Chondrocyte (in vitro differentiated cells): ENCODE results near the gene CWC15. TPM values are rescaled to one million over a fixed set of nuclear protein-coding genes. Genes with fewer than 3 reads are reported as not detected.

Experiments used
- DNase-seq: peaks from one replicate; pipeline ENCODE4 v3.0.0; 2021; ENCODE audit warnings: mixed read lengths, low spot score
- H3K27ac Mint-ChIP-seq: one replicate; pipeline ENCODE4 v1.8.0; 2021; ENCODE audit warnings: mild to moderate bottlenecking, moderate library complexity, mixed read lengths; ENCODE audit not compliant: unreplicated experiment
- H3K27me3 Mint-ChIP-seq: 2 replicates; pipeline ENCODE4 v1.8.0; 2021; ENCODE audit warnings: low read depth, mixed read lengths
- H3K36me3 Mint-ChIP-seq: 2 replicates; pipeline ENCODE4 v1.8.0; 2021; ENCODE audit warnings: low read depth, mixed read lengths
- H3K4me1 Mint-ChIP-seq: 2 replicates; pipeline ENCODE4 v1.8.0; 2021; ENCODE audit warnings: low read depth, mild to moderate bottlenecking, mixed read lengths
- H3K4me3 Mint-ChIP-seq: one replicate; pipeline ENCODE4 v1.8.0; 2021; ENCODE audit warnings: mild to moderate bottlenecking, moderate library complexity, mixed read lengths; ENCODE audit not compliant: unreplicated experiment
- H3K9me3 Mint-ChIP-seq: 2 replicates; pipeline ENCODE4 v1.8.0; 2021; ENCODE audit warnings: low read depth, mixed read lengths
- CTCF ChIP-seq: fragments of 200-600 bp; sonication (generic); IDR thresholded peaks from 2 replicates; pipeline ENCODE4 v1.5.0; 2021; ENCODE audit warnings: antibody characterized with exemption, mild to moderate bottlenecking, moderate library complexity
- total RNA-seq: library from RNA; stranded (reverse); gene quantifications from 3 replicates; pipeline ENCODE4 v1.2.1, GENCODE V29; 2021

CWC15 gene
- total RNA-seq, 1 donor from 2014 or later = 42.0 TPM

DNA sequence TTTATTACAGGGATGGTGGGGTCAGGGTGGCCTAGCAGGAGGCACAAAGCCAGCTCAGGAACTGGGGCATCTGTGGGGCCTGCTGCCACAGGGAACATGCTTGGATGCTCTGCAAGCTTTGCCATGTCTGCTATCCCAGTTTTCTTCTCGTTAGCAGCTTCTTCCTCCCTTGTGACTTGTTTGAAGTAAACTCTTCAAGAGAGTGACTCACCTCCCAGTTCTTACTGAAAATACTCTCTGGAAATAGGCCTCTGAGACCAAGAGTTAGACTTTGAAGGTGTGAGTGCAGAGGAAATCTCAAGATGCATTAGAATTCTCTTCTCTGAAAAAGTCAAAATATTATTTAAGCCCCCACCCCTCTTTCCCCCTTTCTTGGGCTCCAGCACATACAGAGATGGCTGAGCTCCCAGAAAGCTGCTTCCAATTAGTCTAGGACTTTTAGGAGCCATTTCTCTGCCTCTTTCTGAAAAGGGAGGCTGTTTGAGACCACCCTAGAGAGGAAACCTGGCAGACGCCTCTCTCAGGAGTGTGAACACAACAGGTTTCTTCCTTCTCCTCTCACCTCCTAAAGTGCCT lies 15.1 kb downstream of the CWC15 start:
- no peak for DNase-seq
- peaks cover 7% of the 10 kb centered on the region for H3K36me3 Mint-ChIP-seq
- peaks cover 6% of the 10 kb centered on the region for H3K4me1 Mint-ChIP-seq
- peak overlapping the region; percentile 4 for H3K27ac Mint-ChIP-seq
- no peak for TF ChIP-seq CTCF
- H3K9me3 Mint-ChIP-seq = peaks cover 3% of the 10 kb centered on the region
- H3K4me3 Mint-ChIP-seq = no peak overlapping the region
- no peaks in the 10 kb centered on the region for H3K27me3 Mint-ChIP-seq

DNA sequence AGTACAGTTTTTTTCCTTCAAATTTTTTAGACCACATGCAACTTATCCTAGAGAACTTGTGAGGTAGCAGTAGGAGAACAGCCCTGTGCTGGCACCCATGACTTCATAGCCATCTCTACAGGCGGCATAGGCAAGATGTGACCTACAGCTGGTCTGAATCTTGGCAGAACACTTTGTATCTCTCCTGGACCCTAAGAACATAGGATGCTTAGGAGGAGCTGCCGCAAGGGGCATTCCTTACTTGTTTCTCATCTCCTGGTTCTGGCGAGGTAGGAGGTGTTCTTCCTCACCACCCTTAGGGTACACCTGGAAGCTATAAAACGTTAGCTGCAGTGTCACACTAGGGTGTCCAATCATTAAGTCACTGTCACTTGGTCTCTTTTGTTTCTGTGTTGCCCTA lies 16.4 kb downstream of the CWC15 start:
- Mint-ChIP-seq H3K27me3 (no peaks in the 10 kb centered on the region), H3K36me3 (peaks cover 3% of the 10 kb centered on the region), H3K9me3 (peaks cover 3% of the 10 kb centered on the region), H3K27ac (no peak overlapping the region), H3K4me1 (peaks cover 6% of the 10 kb centered on the region), H3K4me3 (no peak overlapping the region)
- no peak for TF ChIP-seq CTCF
- no peak for DNase-seq

DNA sequence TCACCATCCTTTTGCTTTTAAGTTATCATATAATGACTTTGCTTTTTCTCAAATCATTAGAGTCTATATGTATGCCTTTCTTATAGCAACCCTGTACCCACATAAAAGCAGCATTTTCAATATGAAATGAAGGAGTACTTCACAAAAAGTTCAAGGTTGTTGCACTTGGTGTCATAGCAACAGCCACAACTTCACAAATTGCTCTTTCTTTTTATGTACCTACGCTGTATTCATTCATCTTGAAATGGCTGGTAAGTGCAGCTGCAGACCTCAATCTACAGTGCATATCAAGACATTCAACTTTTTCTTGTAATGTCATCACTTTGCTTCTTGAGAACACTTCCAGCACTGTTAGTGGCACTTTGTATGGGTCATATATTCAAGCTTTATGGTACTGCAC lies 18.6 kb downstream of the CWC15 start:
- Mint-ChIP-seq H3K9me3 (peaks cover 3% of the 10 kb centered on the region), H3K36me3 (no peaks in the 10 kb centered on the region), H3K27ac (no peak overlapping the region), H3K27me3 (no peaks in the 10 kb centered on the region), H3K4me1 (peaks cover 6% of the 10 kb centered on the region), H3K4me3 (no peak overlapping the region)
- DNase-seq = no peak
- no peak for TF ChIP-seq CTCF

GRCh38 chr11:94948070-94948617 lies 25.2 kb downstream of the CWC15 start:
- H3K27me3 Mint-ChIP-seq = no peaks in the 10 kb centered on the region
- TF ChIP-seq CTCF = no peak
- no peak for DNase-seq
- H3K9me3 Mint-ChIP-seq = no peaks in the 10 kb centered on the region
- H3K27ac Mint-ChIP-seq = peak overlapping the region; percentile 5
- no peaks in the 10 kb centered on the region for H3K36me3 Mint-ChIP-seq
- H3K4me3 Mint-ChIP-seq = no peak overlapping the region
- peaks cover 13% of the 10 kb centered on the region for H3K4me1 Mint-ChIP-seq

- H3K4me1 Mint-ChIP-seq = peaks cover 13% of the 10 kb centered on the region
- no peak for TF ChIP-seq CTCF
- no peak overlapping the region for H3K4me3 Mint-ChIP-seq
- no peaks in the 10 kb centered on the region for H3K27me3 Mint-ChIP-seq
- H3K27ac Mint-ChIP-seq = no peak overlapping the region
- H3K36me3 Mint-ChIP-seq = no peaks in the 10 kb centered on the region
- no peak for DNase-seq
- H3K9me3 Mint-ChIP-seq = no peaks in the 10 kb centered on the region
These were observed 26.5 kb downstream of the CWC15 start for GRCh38 chr11:94946812-94947211.
